ENCODE results near the gene HOXA3. TPM values are rescaled to one million over a fixed set of nuclear protein-coding genes. Genes with fewer than 3 reads are reported as not detected.

Gene HOXA3
- total and polyA plus RNA-seq, 2 of the 8 experiments (the other 6 are each of a cell fraction or from before 2014, with no cell fraction given), result not detected

DNA sequence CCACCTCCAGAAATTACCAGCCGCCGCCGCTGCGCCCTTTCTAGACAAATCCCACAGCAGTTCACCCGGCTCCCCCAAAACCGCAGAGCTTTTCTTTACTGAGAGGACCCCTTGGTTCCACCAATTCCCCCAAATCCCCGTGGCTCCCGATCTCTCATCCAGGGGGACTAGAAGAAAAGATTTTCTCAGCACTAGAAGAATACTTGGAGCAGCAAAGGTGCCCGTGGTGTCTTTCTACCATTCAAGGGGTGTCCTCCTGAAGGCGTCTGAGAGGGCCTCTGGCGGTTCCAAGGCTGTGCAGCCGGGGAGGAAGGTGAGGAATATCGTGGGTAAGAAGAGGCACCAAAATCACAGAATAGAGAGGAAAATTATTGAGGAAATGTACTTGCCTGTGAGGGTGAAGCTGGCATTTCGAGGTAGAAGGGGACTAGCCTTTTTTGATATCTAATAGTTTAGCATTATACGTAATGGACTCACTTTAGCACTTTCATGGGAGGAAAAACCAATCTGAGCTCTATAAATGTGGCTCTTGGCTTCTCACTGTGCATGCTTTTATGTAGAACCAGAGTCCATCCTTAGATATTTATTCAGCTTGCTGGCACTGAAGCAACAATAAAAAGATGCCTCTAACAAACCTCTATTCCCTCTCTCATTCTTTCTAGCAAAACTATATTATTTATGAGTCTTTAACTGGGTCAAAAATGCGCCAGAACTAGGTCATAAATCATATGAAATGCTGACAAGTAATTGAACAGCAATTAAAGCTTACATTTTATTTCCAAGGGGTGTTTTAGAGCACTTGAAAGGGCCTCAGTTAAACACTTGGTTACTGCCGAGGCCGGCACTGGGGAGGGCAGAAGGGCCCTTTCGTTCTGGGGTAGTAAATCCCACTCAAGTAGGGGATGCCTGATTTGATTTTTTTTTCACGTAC, 36.1 kb downstream of the HOXA3 start:
- no peak overlapping the region; the same call in 1 of the 2 replicates for H3K18ac ChIP-seq (ENCODE audit: extremely low read depth, low read length)
- no peaks in the 10 kb centered on the region for H3K79me1 ChIP-seq (ENCODE audit: low read depth, low read length)
- H3K14ac ChIP-seq (ENCODE audit: insufficient read length), result no peak overlapping the region
- H3K4me1 ChIP-seq (replicated peaks in 1 of 4; ENCODE audit: control insufficient read depth in 3 of 4, insufficient read depth in 4 of 4, low read length in 3 of 4), result peaks cover 0 to 6% (median 1%) of the 10 kb centered on the region in 4 experiments; a peak in 4 of 7 replicates
- no peaks in the 10 kb centered on the region for H3K79me2 ChIP-seq (ENCODE audit: control insufficient read depth in 1 of 2, insufficient read depth in 2 of 2, low read length in 2 of 2)
- no peak overlapping the region for H2AFZ ChIP-seq (ENCODE audit: low read length)
- no peak overlapping the region for H2BK15ac ChIP-seq (ENCODE audit: low read length)
- FAIRE-seq, result no peak
- H3K9me3 ChIP-seq (ENCODE audit: insufficient read depth in 2 of 2, low read depth in 1 of 2, low read length in 1 of 2), result no peaks in the 10 kb centered on the region
- no peak overlapping the region for H3K23ac ChIP-seq (ENCODE audit: insufficient read length)
- no peak overlapping the region; a peak in 1 of 4 replicates for H3K4me2 ChIP-seq (ENCODE audit: insufficient read depth in 1 of 2, low read depth in 2 of 2, low read length in 2 of 2)
- POLR2A ChIA-PET (ENCODE audit: partially characterized antibody), result no interaction called here
- H3K27ac ChIP-seq (ENCODE audit: low read depth, low read length), result no peak overlapping the region
- H2BK5ac ChIP-seq (ENCODE audit: low read depth, low read length), result no peak overlapping the region
- no peaks in the 10 kb centered on the region; the same call in 1 of the 2 replicates for H3K23me2 ChIP-seq (ENCODE audit: low read depth, low read length)
- no peak overlapping the region for H3K56ac ChIP-seq (replicated peaks; ENCODE audit: insufficient read length, low read depth, low read length)
- no peak overlapping the region for H2BK120ac ChIP-seq (replicated peaks; ENCODE audit: low read depth, low read length)
- WGBS, 2 experiments (ENCODE audit: extremely low coverage in 1 of 2, insufficient coverage in 1 of 2, insufficient read length in 1 of 2, insufficient replicate concordance in 2 of 2, low coverage in 1 of 2, low lambda C conversion rate in 2 of 2, missing lambda C conversion rate in 1 of 2), result 19% methylated on average over 20 of the region's 20 CpGs; no CpG with 5 or more reads in 1 of the 2 experiments
- 0 out of 2 replicates have a peak overlapping the region, but pooled peaks have one; percentile 42 for H2BK12ac ChIP-seq (ENCODE audit: low read depth, low read length)
- DNase-seq (ENCODE audit: low read depth in 1 of 2, low spot score in 2 of 2), result peak in 1 of 2 experiments; percentile 45
- CTCF ChIA-PET (ENCODE audit: partially characterized antibody), result interaction anchor here (0.7 to 4.8 kb wide), 9 partner anchors 10 to 66 kb away, joined by 3 to 33 read pairs (median 4); partner anchors contain the start of gene HOXA5
- H3K36me3 ChIP-seq (ENCODE audit: control insufficient read depth in 2 of 4, insufficient read depth in 4 of 4, low read length in 3 of 4), result no peaks in the 10 kb centered on the region; a peak in 2 of 8 replicates
- H3K27me3 ChIP-seq (replicated peaks in 1 of 4; ENCODE audit: control insufficient read depth in 3 of 4, extremely low read depth in 1 of 4, insufficient read depth in 3 of 4, low read length in 3 of 4), result peaks cover 96 to 99% (median 97%) of the 10 kb centered on the region in 4 experiments
- H4K20me1 ChIP-seq (replicated peaks in 1 of 2; ENCODE audit: control insufficient read depth in 1 of 2, insufficient read depth in 2 of 2, low read length in 2 of 2), result peaks cover 23 to 39% of the 10 kb centered on the region in 2 experiments
- no peak overlapping the region for H2AK5ac ChIP-seq (ENCODE audit: low read depth, low read length)
- no peak overlapping the region for H3K4ac ChIP-seq (replicated peaks; ENCODE audit: insufficient read length, low read depth, low read length)
- no peak overlapping the region for H4K91ac ChIP-seq (replicated peaks; ENCODE audit: insufficient read length, low read length)
- H3K9ac ChIP-seq (replicated peaks in 1 of 4; ENCODE audit: extremely low read depth in 1 of 4, low read depth in 3 of 4, low read length in 3 of 4), result no peak overlapping the region
- H2BK20ac ChIP-seq (ENCODE audit: low read length), result no peak overlapping the region
- no peak overlapping the region for H4K8ac ChIP-seq (ENCODE audit: extremely low read depth, insufficient read depth, low read length)
- no peak overlapping the region for H3K4me3 ChIP-seq (ENCODE audit: extremely low read depth in 1 of 4, insufficient read depth in 2 of 4, low read depth in 3 of 4, low read length in 4 of 4)
- H4K5ac ChIP-seq (ENCODE audit: insufficient read length, low read depth, low read length), result no peak overlapping the region
- TF ChIP-seq CREB1 (IDR thresholded peaks at IDR 0.05) (no peak), RFX5 (IDR thresholded peaks at IDR 0.05; ENCODE audit: borderline replicate concordance, low read depth, low read length) (no peak), SUZ12 (IDR thresholded peaks at IDR 0.05; ENCODE audit: low read length) (peak; percentile 62; the same call in 1 of the 2 replicates), HDAC2 (IDR thresholded peaks at IDR 0.05; ENCODE audit: borderline replicate concordance in 1 of 2, low read depth in 2 of 2, low read length in 2 of 2) (no peak), CBX5 (IDR thresholded peaks at IDR 0.05; ENCODE audit: low read depth, low read length) (no peak), GABPA (IDR thresholded peaks at IDR 0.05; ENCODE audit: borderline replicate concordance, insufficient read depth, low read length) (no peak), SIN3A (conservative IDR thresholded peaks at IDR 0.05 in 1 of 2, IDR thresholded peaks at IDR 0.05 in 1 of 2; ENCODE audit: low read depth in 1 of 2, low read length in 2 of 2) (no peak), EZH2 (IDR thresholded peaks at IDR 0.05; ENCODE audit: low read depth, low read length, severe bottlenecking) (peak; percentile 6), KDM5A (IDR thresholded peaks at IDR 0.05; ENCODE audit: low read length) (no peak), RNF2 (IDR thresholded peaks at IDR 0.05; ENCODE audit: borderline replicate concordance, low read depth, low read length, missing control alignments, poor library complexity, severe bottlenecking) (peak; percentile 75)
